Measurements from ENCODE around the gene HPS1. TPM values are rescaled to one million over a fixed set of nuclear protein-coding genes. Genes with fewer than 3 reads are reported as not detected.

The HPS1 gene
- total and polyA plus RNA-seq, 2 of the 4 experiments (the other 2 are of a cell fraction) = 14.0 to 55.2 TPM

DNA sequence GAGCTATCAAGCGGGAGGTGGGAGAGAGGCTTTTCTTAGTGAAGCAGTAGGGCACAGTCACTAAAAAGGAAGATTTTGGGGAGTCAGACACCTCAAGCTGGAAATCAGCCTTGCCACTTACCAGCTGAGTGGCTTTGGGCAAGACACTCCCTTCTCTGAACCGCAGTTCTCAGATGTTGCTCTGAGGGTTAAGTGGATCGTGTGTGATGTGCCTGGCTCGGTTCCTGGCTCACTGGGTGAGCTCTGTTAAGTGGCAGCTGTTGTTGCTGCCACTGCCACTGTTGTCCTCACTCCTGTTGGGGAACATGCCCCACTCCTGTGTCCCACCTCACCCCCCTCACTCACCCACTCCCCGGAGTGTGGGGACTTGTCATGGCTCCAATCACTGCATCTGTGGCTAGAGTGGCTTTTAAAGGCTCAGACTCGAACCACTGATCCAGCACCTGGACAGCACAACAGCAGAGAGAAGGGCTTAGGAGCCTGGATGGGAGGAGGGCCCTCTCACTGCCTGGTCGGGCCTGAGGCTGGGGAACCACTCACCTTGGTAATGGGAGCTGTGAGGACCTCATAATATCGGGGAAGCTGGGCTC is 51.8 kb downstream of the HPS1 start (continued):
- TF ChIP-seq MXI1 (IDR thresholded peaks at IDR 0.05; ENCODE audit: borderline replicate concordance, low read depth, low read length) (no peak), MAFK (IDR thresholded peaks at IDR 0.05; ENCODE audit: low read depth, low read length) (no peak), CHD1 (IDR thresholded peaks at IDR 0.05; ENCODE audit: low read depth, low read length) (no peak), FOS (IDR thresholded peaks at IDR 0.05; ENCODE audit: low read depth, low read length) (no peak)
- TF ChIP-seq, protein P1, sequence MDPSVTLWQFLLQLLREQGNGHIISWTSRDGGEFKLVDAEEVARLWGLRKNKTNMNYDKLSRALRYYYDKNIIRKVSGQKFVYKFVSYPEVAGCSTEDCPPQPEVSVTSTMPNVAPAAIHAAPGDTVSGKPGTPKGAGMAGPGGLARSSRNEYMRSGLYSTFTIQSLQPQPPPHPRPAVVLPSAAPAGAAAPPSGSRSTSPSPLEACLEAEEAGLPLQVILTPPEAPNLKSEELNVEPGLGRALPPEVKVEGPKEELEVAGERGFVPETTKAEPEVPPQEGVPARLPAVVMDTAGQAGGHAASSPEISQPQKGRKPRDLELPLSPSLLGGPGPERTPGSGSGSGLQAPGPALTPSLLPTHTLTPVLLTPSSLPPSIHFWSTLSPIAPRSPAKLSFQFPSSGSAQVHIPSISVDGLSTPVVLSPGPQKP (IDR thresholded peaks at IDR 0.05; ENCODE audit: borderline replicate concordance, low read depth, low read length) = no peak

Measured in IMR-90 (cell line).